RKO (cell line): ENCODE data around the gene KICS2.
"Not testable (repeated sequence)": the region's sequence is repeated elsewhere in the genome, so short reads cannot be mapped to it uniquely, and the experiment has no call there.

Experiments
- DNase-seq: peaks from one replicate; pipeline ENCODE4 v3.0.0-alpha.2; 2016; ENCODE audit warnings: low spot score

The KICS2 gene

DNA sequence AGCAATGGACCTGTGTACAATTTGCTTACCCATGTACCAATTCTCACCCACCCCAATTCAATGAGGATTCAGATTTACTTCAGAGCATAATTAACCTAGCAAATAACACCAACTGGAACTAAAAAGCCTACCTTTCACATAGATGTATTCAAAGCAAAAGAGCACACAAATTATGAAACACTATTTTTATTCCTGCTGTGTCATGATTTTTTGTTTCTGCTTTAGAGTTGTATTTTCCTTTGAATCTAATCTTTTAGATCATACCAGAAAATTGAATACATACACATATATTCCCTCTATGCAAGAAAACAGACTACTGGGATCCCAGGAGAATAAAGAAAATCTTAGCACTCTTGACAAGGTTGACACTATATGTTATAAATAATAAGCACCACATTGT lies 5.9 kb downstream of the KICS2 start:
- DNase-seq: no peak

GRCh38 chr12:64212119-64212746 lies 9.9 kb downstream of the KICS2 start:
- DNase-seq: no peak

- DNase-seq: no peak
Measured at GRCh38 chr12:64207453-64207852, 14.6 kb downstream of the KICS2 start.

- no peak for DNase-seq
Measured at GRCh38 chr12:64205542-64205941, 16.6 kb downstream of the KICS2 start.

DNA sequence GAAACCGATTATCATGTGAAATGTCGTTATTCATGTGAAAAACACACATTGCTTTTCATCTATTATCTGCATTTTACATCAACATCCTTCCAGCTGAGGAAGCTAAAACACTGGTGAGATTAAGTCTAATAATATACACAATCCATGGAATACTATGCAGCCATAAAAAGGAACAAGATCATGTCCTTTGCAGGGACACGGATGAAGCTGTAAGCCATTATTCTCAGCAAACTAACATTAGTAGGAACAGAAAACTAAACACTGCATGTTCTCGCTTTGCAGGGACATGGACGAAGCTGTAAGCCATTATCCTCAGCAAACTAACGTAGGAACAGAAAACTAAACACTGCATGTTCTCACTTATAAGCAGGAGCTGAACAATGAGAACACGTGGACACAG lies 18.3 kb downstream of the KICS2 start:
- no peak for DNase-seq

GRCh38 chr12:64203036-64203435 lies 19.1 kb downstream of the KICS2 start:
- DNase-seq: no peak

DNA sequence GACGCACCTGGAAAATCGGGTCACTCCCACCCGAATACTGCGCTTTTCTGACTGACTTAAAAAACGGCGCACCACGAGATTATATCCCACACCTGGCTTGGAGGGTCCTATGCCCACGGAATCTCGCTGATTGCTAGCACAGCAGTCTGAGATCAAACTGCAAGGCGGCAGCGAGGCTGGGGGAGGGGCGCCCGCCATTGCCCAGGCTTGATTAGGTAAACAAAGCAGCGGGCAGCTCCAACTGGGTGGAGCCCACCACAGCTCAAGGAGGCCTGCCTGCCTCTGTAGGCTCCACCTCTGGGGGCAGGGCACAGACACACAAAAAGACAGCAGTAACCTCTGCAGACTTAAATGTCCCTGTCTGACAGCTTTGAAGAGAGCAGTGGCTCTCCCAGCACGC lies 26.3 kb downstream of the KICS2 start:
- DNase-seq: not testable (repeated sequence)

DNA sequence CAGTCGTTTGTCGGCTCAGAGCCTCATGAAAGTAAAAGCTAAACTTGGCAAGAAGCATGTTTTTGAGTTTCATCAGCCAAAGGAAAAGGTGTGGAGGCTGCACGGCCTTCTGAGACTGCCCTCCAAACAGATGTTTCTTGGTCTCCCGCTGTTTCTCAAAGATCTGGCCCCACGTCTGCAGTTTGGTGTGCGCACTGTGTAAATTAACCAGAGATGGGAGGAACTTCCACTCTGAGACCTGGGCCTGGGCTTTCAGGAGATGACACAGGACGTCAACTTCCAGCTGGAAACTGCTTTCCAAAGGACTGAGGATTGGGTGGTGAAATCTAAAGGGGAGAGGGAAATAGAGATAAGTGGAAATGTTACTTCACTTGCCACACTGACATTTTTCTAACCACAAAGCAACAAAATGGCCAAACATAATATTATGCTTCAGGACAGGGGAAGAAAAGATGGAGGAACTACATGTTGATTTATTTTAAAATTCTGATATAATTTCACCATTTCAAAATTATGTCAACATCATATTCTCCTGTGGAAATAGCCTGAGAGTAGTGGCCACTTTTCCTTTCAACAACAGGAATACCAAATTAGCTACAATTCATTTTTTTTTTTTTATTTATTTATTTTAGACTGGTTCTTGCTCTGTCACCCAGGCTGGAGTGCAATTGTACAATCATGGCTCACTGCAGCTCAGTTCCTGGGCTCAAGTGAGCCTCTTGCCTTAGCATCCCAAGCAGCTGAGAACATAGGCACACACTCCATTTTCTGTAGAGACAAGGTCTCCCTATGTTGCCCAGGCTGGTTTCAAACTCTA lies 27.6 kb downstream of the KICS2 start:
- DNase-seq: no peak

DNA sequence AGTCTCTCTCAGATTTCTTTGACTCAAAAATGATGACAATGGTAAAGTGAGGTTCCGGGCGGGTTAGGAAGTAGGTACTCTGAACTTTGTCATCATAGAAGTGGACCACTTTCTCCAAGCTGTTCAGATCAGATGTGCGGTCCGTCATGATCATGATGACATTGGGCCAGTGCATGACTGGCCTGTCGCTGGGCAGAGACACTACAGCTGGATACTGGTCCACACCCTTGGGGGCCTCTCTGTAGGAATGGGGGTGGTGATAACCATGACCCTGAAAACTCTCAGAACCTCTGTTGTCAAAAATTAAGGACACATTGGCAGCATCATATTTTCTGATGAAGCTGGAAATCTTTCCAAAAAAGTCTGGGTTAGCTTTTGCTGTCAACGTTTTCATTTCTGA lies 28.2 kb downstream of the KICS2 start:
- no peak for DNase-seq

DNA sequence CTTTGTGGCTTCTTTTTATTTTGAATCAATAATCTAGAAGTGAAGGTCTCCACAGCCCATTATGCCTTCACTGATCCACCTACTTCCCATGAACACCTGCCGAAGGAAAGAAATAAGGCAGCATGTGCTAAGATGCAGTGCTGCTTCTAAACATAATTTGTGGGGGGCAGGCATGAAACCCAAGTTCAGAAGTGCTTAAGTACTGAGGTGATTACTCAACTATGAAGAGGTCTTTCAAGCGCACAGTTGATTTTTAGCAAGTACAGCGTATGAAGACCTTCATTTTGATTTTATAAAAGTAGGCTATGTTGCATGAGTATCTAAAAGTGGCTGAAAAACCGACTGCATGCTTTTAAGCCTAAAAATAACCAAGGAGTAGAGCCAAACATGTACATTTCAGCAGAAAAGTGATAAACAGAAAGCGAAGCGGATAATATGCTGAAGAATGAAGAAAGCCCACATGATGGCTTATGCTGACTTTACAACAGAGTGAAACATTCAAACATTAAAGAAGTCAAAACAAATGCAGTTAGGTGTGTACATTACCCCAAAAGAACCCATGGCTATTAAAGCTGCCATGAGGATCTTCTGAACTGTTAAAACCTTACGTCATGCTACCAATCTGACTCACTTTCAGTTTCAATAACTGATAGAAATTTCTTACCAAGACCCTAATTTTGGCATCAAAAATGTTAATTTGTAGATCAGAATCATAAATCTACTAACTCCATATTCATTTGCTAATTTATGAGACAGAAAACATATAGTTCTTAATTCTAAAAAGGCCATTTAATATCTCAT lies 29.3 kb downstream of the KICS2 start:
- no peak for DNase-seq

GRCh38 chr12:64190140-64190539 lies 32.0 kb downstream of the KICS2 start:
- no peak for DNase-seq

- no peak for DNase-seq
Measured at GRCh38 chr12:64189530-64189929, 32.6 kb downstream of the KICS2 start.

- no peak for DNase-seq
Measured at GRCh38 chr12:64187794-64188193, 34.3 kb downstream of the KICS2 start.

DNA sequence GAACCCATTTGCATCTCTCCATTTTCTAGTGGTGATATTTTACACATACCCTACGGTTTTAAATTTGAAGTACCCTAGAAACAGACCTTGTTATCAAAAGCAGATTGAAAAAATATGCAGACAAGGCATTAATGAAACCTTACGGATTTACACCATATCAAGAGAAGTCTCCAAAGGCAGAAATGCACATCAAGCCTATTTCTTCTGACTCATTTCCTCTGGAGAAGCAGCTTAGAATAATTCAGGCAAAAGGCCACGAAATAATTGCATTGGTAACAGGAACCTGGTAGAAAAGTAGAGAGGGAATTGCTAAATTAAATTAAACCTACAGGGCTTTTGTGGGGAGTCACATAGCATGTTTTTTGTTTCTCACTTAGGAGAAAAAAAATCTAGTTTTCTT lies 34.7 kb downstream of the KICS2 start:
- peak; percentile 20 for DNase-seq

DNA sequence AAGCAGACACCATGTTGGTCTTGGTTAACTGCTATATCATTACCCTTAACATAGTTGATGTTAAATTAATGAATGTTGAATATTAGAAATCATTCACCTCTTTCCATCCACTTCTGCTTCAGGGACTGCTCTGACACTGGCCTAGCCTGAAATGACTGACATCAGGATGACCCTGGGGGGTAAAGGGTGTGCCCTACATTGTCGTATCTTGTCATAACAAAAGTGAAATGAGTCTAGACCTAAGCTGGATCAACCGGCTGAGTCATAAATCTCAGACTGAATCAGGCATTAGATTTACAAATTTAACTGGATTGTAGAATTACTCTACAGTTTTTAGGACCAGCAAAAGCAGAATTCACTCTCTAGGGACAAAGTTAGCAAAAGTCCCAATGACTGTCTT lies 35.3 kb downstream of the KICS2 start:
- no peak for DNase-seq

DNA sequence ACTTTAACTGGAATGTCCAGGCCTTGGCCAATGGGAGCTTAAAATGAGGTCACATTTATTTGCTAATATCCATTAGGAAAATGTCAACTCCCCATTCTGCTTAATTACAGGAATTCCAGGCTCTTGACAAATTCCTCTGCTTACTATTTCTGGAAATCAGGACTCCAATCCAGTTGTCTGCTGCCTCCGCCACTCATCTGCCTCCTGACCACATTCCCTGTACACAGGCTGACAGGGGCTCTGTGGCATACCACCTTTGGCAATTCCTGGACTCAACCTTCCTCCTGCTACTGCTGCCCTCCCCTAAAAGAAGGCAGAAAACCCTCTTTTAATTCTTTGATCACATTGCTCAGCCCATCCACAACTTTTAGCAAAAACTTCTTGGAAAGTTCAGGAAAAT lies 37.9 kb downstream of the KICS2 start:
- DNase-seq: no peak

- peak; percentile 94 for DNase-seq
Measured at GRCh38 chr12:64181430-64182291, 40.4 kb downstream of the KICS2 start.

GRCh38 chr12:64180951-64181350 lies 41.1 kb downstream of the KICS2 start:
- DNase-seq: peak; percentile 30

GRCh38 chr12:64178122-64178521 lies 44.0 kb downstream of the KICS2 start:
- peak; percentile 14 for DNase-seq

DNA sequence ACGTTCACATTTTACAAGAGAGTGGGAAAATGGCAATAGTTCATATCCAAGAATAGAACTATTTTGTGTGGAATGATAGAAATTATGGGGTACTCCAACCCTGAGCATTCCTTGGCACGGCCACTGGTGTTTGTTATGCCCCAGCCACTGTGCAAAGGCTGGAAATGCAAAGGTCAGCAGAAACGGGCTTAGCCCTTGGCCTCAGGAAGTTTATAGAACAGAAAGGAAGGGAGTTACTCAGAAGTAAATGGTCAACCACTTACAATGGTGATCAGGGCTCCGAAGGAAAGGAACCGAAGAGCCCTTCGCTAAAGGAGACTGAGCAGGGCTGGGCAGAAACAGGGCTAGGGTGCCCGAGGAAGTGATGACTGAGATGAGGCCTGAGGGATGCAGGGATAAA lies 45.1 kb downstream of the KICS2 start:
- DNase-seq: no peak

DNA sequence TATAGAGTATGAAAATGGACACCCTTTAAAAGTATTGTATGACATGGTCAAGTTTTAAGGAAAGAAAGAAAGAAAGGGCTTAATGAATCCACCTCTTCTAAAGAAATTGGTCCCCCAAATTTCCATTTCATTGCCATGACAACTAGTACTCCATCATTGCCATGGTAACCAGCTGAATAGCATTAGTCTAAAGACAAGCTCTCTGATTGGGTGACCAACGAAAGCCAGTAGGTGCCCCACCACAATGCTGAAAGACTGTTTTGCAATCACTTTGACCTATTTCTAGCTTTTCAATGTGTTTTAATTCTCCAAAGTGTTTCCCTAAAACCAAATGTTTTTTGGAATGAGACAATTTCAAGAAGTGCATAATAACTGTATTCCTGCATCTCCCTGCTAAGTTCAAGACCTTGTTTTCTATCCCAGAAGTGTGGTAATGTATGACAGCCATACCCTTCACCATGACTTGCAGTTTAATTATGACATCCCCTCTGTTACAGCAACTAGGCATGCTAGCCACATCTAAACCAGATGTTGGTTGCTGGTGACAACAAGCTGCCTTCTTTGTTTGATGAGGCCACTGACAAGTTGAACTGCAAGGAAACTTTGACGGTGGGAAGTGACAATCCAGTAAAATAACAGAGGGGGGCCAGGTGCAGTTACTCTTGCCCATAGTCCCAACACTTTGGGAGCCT lies 46.7 kb downstream of the KICS2 start:
- DNase-seq: no peak
